ENCODE results near the gene TMEM129.

- TF ChIP-seq FOXM1 (IDR thresholded peaks at IDR 0.05; ENCODE audit: low read depth, low read length), result no peak
- TF ChIP-seq POLR2A (IDR thresholded peaks at IDR 0.05; ENCODE audit: low read depth, low read length), result peak; percentile 41
- TF ChIP-seq CTCF (IDR thresholded peaks at IDR 0.05 in 2 of 3, conservative IDR thresholded peaks at IDR 0.05 in 1 of 3; ENCODE audit: control insufficient read depth in 2 of 3, extremely low read depth in 1 of 3, insufficient read depth in 1 of 3, low read depth in 3 of 3, low read length in 3 of 3), result no peak
- no peak for TF ChIP-seq ELK1 (IDR thresholded peaks at IDR 0.05; ENCODE audit: low read depth, low read length)
- TF ChIP-seq SP1 (IDR thresholded peaks at IDR 0.05; ENCODE audit: low read depth, low read length), result no peak
- no peak for TF ChIP-seq SREBF2 (IDR thresholded peaks at IDR 0.05; ENCODE audit: low read length)
These were observed 22.9 kb upstream of the TMEM129 start for GRCh38 chr4:1743975-1744374.

All from GM12878 (cell line).